Measurements from ENCODE around the gene TSHZ2. TPM values are rescaled to one million over a fixed set of nuclear protein-coding genes. Genes with fewer than 3 reads are reported as not detected.

TSHZ2 gene
- total and polyA plus RNA-seq, 11 donors, result 1.8 to 12.1 (median 3.7) TPM

GRCh38 chr20:52983726-52984450, 11.7 kb downstream of the TSHZ2 start:
- no peak for DNase-seq
- 57 to 62% (median 60%) methylated on average over 22 of the region's 22 CpGs for WGBS, 4 donors
- H3K4me3 ChIP-seq, result no peak overlapping the region
- no peak for TF ChIP-seq POLR2A (IDR thresholded peaks at IDR 0.05)
- TF ChIP-seq, protein P1, sequence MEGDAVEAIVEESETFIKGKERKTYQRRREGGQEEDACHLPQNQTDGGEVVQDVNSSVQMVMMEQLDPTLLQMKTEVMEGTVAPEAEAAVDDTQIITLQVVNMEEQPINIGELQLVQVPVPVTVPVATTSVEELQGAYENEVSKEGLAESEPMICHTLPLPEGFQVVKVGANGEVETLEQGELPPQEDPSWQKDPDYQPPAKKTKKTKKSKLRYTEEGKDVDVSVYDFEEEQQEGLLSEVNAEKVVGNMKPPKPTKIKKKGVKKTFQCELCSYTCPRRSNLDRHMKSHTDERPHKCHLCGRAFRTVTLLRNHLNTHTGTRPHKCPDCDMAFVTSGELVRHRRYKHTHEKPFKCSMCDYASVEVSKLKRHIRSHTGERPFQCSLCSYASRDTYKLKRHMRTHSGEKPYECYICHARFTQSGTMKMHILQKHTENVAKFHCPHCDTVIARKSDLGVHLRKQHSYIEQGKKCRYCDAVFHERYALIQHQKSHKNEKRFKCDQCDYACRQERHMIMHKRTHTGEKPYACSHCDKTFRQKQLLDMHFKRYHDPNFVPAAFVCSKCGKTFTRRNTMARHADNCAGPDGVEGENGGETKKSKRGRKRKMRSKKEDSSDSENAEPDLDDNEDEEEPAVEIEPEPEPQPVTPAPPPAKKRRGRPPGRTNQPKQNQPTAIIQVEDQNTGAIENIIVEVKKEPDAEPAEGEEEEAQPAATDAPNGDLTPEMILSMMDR (IDR thresholded peaks at IDR 0.05), result no peak
- intact Hi-C loops (cut with DNase I), result no loop called here
- peaks cover 0 to 3% (median 0%) of the 10 kb centered on the region in 9 donors for H3K27me3 ChIP-seq
- no peak for ATAC-seq
- H3K9me3 ChIP-seq, result no peaks in the 10 kb centered on the region
- H3K27ac ChIP-seq, result no peak overlapping the region
- no peaks in the 10 kb centered on the region for H3K36me3 ChIP-seq
- H3K4me1 ChIP-seq, result no peaks in the 10 kb centered on the region

DNA sequence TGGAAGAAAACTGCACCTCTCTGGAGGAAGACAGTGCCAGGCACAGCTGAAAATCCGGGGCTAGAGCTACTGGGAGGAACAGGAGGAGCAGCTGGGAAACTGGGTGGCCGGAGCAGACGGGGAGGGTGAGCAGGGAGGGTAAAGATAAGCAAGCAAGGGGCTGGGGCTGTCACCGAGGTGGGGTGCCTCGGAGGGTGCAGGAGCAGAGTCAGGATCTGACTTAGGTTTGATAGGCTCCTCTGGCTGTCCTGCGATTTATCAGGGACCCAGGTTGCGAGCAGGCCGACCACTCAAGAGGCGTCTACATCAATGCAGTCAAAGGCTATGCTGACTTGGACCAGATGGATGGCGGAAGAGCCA, 12.3 kb downstream of the TSHZ2 start:
- Histone ChIP-seq H3K36me3 (no peaks in the 10 kb centered on the region), H3K4me3 (no peak overlapping the region), H3K27ac (no peak overlapping the region), H3K4me1 (no peaks in the 10 kb centered on the region), H3K27me3 (peaks cover 0 to 3% (median 0%) of the 10 kb centered on the region in 9 donors), H3K9me3 (no peaks in the 10 kb centered on the region)
- TF ChIP-seq, protein P1 (IDR thresholded peaks at IDR 0.05), result no peak
- no peak for TF ChIP-seq POLR2A (IDR thresholded peaks at IDR 0.05)
- no peak for ATAC-seq
- intact Hi-C loops (cut with DNase I), result no loop called here
- WGBS, 4 donors, result 76 to 78% (median 77%) methylated on average over 10 of the region's 10 CpGs
- no peak for DNase-seq

DNA sequence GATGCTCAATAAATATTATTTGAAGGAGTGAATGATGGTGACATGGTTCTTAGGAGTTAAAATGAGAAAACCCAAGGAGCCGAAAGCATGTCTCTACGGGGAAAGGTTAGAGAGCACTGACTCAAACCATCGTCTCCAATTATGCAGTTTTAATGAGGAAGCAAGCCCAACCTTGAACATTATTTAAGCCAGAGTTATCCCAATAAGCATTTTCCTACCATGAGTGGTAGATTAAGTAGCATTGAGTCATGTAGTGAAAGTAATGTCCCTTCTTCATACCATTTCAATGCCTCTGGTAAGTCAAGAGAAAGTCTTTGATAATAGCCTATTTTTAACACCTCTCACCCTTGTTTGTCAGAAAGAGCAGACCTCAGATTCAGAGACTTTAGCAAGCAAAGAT, 13.5 kb downstream of the TSHZ2 start:
- no peaks in the 10 kb centered on the region for H3K9me3 ChIP-seq
- no peak overlapping the region for H3K27ac ChIP-seq
- WGBS, 4 donors, result 78 to 85% (median 80%) methylated on average over 3 of the region's 3 CpGs
- TF ChIP-seq, protein P1 (IDR thresholded peaks at IDR 0.05), result no peak
- no peak for TF ChIP-seq POLR2A (IDR thresholded peaks at IDR 0.05)
- H3K36me3 ChIP-seq, result no peaks in the 10 kb centered on the region
- no peak for DNase-seq
- intact Hi-C loops (cut with DNase I), result no loop called here
- ATAC-seq, result no peak
- H3K4me1 ChIP-seq, result no peaks in the 10 kb centered on the region
- H3K27me3 ChIP-seq, result peaks cover 0 to 3% (median 0%) of the 10 kb centered on the region in 9 donors
- no peak overlapping the region for H3K4me3 ChIP-seq

DNA sequence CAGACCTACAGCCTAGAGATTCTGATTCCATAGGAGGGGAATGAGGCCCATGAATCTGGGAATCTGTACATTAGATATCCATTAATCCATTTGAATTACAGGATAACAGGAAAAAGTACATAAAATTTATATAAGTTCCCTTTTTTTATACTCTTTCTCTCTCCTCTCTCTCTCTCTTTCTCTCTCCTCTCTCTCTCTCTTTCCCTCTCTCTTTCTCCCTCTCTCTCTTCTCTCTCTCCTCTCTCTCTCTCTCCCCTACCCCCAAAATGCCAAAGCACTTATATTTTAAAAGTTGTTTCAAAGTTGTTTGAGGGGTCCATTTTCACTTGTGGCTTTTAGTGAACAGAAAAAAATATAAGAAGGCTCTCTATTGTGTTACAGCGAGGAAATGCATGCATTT, 15.1 kb downstream of the TSHZ2 start:
- intact Hi-C loops (cut with DNase I), result no loop called here
- ATAC-seq (no peak), DNase-seq (no peak)
- TF ChIP-seq, protein P1 (IDR thresholded peaks at IDR 0.05), result no peak
- no peak for TF ChIP-seq POLR2A (IDR thresholded peaks at IDR 0.05)
- Histone ChIP-seq H3K4me3 (no peak overlapping the region), H3K4me1 (peaks cover 0 to 9% (median 1%) of the 10 kb centered on the region in 12 donors), H3K27ac (no peak overlapping the region), H3K9me3 (no peaks in the 10 kb centered on the region), H3K27me3 (peaks cover 0 to 3% (median 0%) of the 10 kb centered on the region in 9 donors), H3K36me3 (no peaks in the 10 kb centered on the region)
- WGBS, 4 donors, result 92 to 100% (median 95%) methylated on average over 1 of the region's 1 CpG

All from heart left ventricle (tissue), 16 donors.